Measurements from ENCODE around the gene BYSL. TPM values are rescaled to one million over a fixed set of nuclear protein-coding genes. Genes with fewer than 3 reads are reported as not detected.

BYSL gene
- total RNA-seq, 1 experiment from 2014 or later: 60.0 TPM

- no peak for DNase-seq (ENCODE audit: low read depth)
Observed at GRCh38 chr6:41914343-41914742, 7.0 kb upstream of the BYSL start.

GRCh38 chr6:41914869-41915530 is 6.3 kb upstream of the BYSL start:
- DNase-seq (ENCODE audit: low read depth): no peak

- peak; percentile 94 for DNase-seq (ENCODE audit: low read depth)
Observed at GRCh38 chr6:41917528-41917927, 3.8 kb upstream of the BYSL start.

DNA sequence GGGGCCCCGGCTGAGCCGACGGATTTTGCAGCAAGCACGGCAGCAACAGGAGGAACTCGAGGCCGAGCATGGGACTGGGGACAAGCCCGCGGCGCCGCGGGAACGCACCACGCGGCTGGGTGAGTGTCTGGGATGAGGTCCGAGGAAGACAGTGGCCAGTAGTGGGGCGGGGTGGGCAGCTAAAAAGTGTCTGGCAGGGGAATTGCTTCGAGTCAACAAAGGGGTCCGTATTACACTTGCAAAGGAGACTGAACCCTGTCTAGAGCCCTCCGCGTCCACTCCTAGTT is 356 bp downstream of the BYSL start:
- DNase-seq (ENCODE audit: low read depth): no peak

GRCh38 chr6:41922154-41922553 is 855 bp downstream of the BYSL start:
- DNase-seq (ENCODE audit: low read depth): no peak

DNA sequence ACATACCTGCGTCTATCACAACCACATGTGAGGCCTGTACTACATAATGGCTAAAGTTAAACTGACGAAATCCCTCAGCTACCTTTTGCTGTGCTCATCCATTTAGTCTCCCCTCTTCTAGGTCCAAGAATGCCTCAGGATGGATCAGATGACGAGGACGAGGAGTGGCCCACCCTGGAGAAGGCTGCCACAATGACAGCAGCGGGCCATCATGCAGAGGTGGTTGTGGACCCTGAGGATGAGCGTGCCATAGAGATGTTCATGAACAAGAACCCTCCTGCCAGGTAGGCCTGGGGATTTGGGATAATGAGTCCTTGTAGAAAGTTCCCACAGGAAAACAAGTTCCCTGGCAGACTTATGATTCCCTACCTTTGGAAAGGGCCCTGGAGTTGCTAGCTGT is 6.0 kb downstream of the BYSL start:
- DNase-seq (ENCODE audit: low read depth): no peak

GRCh38 chr6:41929924-41930323 is 8.6 kb downstream of the BYSL start:
- DNase-seq (ENCODE audit: low read depth): no peak

GRCh38 chr6:41931792-41932191 is 10.5 kb downstream of the BYSL start:
- DNase-seq (ENCODE audit: low read depth): no peak

GRCh38 chr6:41932378-41932777 is 11.1 kb downstream of the BYSL start:
- no peak for DNase-seq (ENCODE audit: low read depth)

- no peak for DNase-seq (ENCODE audit: low read depth)
Observed at GRCh38 chr6:41934278-41935192, 13.2 kb downstream of the BYSL start.

DNA sequence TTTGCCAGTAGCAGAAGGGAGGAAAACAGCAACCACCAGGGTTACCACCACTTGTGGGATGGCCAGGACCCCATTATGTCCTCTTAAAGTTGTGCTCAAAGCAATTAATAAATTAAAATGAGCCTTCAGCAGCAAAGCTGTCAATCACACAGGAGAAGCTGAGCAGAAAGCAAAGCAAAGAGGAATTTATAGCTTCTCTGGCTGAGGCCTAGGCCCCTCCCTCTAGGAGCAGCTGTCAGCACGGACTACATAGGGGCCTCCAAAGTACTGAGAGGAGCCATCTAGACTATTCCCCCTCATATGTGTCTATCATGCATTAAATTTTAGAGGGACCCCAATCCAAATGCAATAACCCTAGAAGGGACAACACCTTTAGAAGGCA is 13.9 kb downstream of the BYSL start:
- no peak for DNase-seq (ENCODE audit: low read depth)

- DNase-seq (ENCODE audit: low read depth): no peak
Observed at GRCh38 chr6:41935685-41936072, 14.4 kb downstream of the BYSL start.

- DNase-seq (ENCODE audit: low read depth): peak; percentile 88
Observed at GRCh38 chr6:41936073-41936837, 15.0 kb downstream of the BYSL start.

DNA sequence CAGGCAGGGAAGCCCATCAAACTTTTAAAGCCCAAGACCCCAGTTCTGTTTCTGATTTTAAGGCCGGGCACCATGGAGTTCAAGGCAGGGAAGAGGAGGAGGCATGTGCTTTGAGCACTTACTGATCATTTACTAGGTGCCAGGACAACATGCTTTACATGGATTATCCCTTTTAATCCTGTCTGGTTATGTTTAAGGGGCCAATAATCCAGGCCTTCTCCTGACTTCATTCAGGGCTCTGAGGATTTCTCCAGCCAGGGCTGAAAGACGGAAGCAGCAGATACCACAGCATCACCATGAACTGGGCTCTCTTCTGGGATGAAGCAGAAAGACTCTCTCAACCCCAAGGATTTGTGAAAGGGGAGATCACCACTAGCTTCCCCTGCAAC is 16.2 kb downstream of the BYSL start:
- no peak for DNase-seq (ENCODE audit: low read depth)

GRCh38 chr6:41937861-41938574 is 16.7 kb downstream of the BYSL start:
- DNase-seq (ENCODE audit: low read depth): no peak

- no peak for DNase-seq (ENCODE audit: low read depth)
Observed at GRCh38 chr6:41938590-41939175, 17.4 kb downstream of the BYSL start.

DNA sequence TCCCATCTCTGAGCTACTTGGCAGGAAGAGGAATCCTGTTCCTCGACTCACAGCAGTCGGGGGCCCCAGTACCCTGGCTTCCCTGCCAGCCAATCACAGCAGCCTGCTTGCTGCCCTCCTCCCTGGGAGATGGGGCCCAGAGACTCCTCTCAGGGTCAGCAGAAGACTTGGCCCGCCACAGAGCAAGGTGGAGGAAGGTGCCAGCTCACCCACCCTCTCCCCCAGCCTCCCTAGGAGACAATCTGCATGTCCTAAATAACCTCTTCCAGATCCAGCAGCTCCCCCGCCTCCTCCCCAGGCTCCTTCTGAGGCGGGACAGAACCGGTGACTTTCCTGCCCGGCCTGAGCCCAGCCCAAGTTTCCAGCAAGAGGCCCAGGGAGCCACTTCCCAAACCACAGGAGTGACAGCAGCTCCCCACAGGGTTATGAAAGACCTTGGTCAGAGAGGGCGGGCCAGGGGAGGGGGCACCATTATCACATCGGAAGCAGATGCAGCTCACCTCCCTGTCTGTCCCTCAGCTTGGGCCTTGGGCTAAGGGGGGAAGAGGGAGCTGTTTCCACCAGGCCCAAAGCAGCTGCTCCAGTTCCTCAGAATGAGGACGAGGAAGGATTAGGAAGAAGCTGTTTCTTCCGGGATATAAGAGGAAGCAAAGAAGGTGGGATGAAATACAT is 18.0 kb downstream of the BYSL start:
- DNase-seq (ENCODE audit: low read depth): no peak

DNA sequence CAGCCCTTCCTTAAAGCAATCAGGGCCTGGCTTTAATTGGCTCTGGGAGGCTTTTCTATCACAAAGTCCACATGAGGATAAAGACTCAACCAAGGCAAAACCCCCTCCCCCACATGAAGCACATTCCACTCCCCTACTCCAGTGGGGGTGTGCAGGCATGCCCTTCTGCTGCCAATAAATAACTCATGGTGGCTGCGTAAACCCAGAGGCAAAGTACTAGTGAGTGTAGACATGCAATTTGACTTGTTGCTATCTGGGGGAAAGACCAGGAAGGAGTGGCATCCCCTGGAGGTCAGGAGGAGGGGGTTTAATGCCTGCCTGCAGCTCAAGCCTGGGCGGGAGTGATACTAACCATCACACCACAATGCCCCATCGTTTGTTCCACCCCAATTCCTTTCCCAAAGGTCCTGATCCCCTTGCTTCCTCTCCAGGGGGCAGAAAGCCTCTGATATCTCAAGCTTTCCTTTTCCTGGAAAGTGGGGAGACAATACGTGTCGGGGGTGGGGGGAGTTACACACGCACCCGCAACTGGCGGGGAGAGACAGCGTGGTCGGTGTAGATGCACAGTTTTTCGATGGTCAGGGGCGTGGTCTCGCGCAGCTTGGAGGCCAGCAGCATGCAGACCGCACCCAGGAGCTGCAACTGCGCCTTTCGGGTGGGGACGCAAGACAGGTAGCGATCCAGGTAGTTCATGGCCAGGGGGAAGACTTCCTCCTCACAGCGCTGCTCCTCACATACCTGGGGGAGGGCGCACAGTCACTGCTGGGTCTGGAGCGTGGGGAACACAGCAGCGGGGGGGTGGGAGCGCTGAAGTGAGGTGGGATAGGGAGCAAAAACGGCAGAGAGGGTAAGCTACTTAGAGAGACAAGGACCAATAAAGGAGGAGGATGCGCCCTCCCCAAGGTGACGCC is 18.8 kb downstream of the BYSL start:
- no peak for DNase-seq (ENCODE audit: low read depth)

DNA sequence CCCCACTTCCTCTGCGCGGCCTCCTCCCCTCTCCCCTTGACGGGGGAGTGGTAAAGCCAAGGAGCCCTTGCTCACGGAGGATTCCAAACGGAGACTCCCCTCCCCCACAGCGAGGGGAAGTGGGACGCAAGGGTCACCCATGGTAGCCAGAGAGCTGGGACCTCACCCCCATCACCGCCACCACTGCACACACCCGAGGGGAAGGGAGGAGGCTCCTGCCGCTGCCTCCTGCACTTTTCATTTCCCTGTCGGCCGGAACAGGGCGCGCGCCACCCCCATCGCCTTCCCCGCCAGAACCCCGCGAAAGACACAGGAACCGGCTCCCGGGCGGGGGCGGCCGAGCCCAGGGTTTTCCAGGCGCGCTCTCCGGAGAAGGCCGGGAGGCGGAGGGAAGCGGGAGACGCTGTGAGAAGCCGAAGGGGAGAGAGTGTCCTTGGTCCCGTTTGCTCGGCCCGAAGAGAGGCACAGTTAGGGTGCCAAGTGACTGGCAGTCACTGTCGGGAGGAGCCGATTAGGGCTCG is 19.5 kb downstream of the BYSL start:
- peak; percentile 29 for DNase-seq (ENCODE audit: low read depth)

Data from HT1080 (cell line).